PFSK-1 (cell line): ENCODE data around the gene OR52J3.

Experiments
- POLR2AphosphoS5 ChIP-seq: IDR thresholded peaks from 2 replicates; pipeline ENCODE4 v1.6.1; 2012; ENCODE audit warnings: low read depth, mild to moderate bottlenecking, control low read depth, low read length, moderate library complexity
- REST ChIP-seq, 2 experiments: IDR thresholded peaks; 2 replicates each; pipeline versions ENCODE4 v1.6.1 to v1.8.0; 2011 to 2012; ENCODE audit warnings: low read depth in 2 of 2, low read length in 2 of 2, control low read depth in 1 of 2, inconsistent platforms in 1 of 2, mild to moderate bottlenecking in 1 of 2, moderate library complexity in 1 of 2; ENCODE audit not compliant: insufficient read depth in 1 of 2
- SIN3A ChIP-seq: IDR thresholded peaks from 2 replicates; pipeline ENCODE4 v1.6.1; 2012; ENCODE audit warnings: mild to moderate bottlenecking, low read length, moderate library complexity, borderline replicate concordance; ENCODE audit not compliant: insufficient read depth
- TAF1 ChIP-seq: IDR thresholded peaks from 2 replicates; pipeline ENCODE4 v1.6.1; 2012; ENCODE audit warnings: low read length, control low read depth, borderline replicate concordance; ENCODE audit not compliant: insufficient read depth

DNA sequence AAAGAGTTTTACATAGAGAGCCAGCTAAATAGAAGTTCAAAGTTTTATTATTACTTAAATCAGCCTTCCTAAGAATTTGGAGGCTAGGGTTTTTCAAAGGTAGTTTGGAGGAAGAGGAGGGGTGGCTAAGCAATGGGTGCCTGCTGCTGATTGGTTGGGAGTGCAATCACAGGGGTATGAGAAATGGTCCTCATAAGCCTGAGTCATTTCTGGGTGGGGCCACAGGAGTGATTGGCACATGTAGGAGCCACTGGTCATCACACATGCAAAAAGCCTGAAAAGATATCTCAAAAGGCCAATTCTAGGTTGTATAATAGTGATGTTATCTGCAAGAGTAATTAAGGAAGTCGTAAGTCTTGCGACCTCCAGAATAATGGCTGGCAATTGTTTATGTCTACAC is 38.8 kb upstream of the OR52J3 start:
- TF ChIP-seq POLR2AphosphoS5 (no peak), TAF1 (no peak), REST (IDR thresholded peaks at IDR 0.05; ENCODE audit: insufficient read depth in 1 of 2, low read depth in 2 of 2, low read length in 2 of 2) (no peak), SIN3A (no peak)
